PC-9 (cell line): ENCODE data around the gene WDR27.

ENCODE experiments used
- CTCF ChIP-seq: fragments of 200-600 bp; sonication (generic); conservative IDR thresholded peaks from 2 replicates; pipeline ENCODE4 v1.6.1; 2017; ENCODE audit warnings: mixed run types, antibody characterized with exemption, mild to moderate bottlenecking, moderate library complexity
- EZH2 ChIP-seq: fragments of 200-600 bp; sonication (generic); IDR thresholded peaks from 2 replicates; pipeline ENCODE4 v1.8.0; 2017; ENCODE audit warnings: antibody characterized with exemption, low read depth

- TF ChIP-seq CTCF (no peak), EZH2 (no peak)
Measured at GRCh38 chr6:169723991-169724493, 22.2 kb upstream of the WDR27 start.
